HG02884 (cell line): ENCODE measurements around the gene KLRB1.
"Not testable (repeated sequence)": the region's sequence is repeated elsewhere in the genome, so short reads cannot be mapped to it uniquely, and the experiment has no call there.

Source experiments
- ATAC-seq: cut with Tn5 transposase; IDR thresholded peaks from one replicate; pipeline ENCODE4 v1.9.1; 2021; ENCODE audit warnings: mild to moderate bottlenecking, moderate library complexity; ENCODE audit not compliant: unreplicated experiment

KLRB1 gene

DNA sequence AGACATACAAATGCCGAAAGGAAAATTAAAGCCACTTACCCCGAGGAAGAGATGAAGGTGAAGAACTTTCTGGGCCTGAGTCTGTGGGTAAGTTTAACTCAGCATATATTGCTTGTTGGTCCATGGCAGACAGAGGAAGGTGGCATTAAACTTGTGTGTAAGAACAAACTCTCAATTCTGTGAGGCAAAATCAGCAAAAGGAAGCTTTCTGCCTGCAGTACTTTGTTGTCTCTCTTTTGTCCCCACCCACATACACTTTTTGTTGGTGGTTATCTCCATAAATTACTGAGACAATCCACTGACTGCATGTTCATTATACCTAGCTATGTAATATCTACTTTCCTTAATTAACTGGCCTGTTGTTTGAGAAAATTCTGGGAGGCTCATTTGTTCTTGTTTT lies at the start of gene KLRB1:
TSS of gene KLRB1 (minus strand) at position 201 of the 400 bp plus-strand sequence. CDS start at position 124, 77 bp downstream.
- no peak for ATAC-seq

DNA sequence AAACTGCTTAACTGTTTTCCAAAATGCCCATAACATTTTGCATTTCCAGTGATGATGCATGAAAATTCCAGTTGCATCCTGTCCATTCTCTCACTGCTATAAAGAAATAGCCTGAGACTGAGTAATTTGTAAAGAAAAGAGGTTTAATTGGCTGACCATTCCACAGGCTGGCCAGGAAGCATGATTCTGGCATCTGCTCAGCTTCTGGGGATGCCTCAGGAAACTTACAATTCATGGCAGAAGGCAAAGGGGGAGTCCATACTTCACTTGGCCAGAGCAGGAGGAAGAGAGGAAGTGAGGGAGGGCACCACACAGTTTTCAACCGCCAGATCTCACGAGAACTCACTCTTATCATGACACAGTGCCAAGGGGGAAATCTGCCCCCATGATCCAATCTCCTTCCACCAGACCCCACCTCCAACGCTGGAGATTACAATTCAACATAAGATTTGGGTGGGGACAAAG lies 43.6 kb upstream of the KLRB1 start:
- ATAC-seq, result no peak

DNA sequence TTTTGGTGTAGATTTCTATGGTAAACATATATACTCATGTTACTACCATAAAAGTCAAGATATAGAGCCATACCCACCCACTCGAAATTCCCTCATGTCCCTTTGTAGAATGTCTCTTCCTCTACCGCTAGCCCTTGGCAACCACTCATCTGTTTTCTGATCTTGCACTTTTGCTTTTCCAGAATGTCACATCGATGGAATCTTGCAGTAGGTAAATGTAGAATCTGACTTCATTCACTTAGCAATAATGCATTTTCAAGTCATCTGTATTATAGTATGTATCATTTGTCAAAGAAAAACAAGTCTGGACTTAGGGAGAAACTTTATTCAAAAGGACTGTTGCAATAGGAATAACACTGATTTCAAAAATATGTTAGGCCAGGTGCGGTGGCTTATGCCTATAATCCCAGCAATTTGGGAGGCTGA lies 42.4 kb upstream of the KLRB1 start:
- no peak for ATAC-seq

- ATAC-seq, result no peak
Observed at GRCh38 chr12:9649532-9649940, 41.8 kb upstream of the KLRB1 start.

DNA sequence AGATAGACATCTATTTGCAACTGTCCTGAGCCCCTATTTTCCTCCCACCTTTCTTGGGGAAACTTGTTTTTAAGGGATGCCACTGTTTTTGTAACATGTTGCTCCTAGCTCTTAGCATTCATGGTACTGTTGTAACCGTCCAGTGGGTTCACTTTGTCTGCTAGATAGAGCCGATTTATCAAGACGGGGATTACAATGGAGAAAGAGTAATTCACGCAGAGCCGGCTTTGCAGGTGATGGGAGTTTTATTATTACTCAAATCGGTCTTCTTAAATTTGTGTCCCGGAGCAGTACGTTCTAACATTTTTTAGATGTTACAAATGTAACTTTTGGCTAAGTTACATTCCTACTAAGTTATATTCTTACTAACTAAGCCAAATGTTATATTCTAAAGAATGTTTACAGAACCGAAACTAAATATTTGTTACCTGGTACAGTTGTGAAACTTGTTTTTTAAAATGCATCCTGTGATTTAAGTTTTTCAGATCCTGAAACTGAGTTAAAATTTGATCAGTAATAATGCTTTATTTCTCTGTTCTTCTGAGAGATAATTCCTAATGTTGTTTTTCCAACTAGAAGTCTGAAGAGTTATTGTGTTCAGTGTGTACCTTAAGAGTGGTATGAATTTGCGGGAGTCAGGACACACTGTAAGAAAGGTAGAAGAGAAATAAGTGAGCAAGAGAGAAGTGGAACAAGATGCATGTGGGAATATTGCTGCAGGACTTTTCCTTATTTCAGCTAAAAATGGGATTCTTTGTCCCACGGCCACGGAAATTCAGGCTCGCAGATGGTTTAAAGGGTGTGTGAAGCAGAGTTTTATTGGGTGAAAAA lies 41.2 kb upstream of the KLRB1 start:
- ATAC-seq, result no peak

DNA sequence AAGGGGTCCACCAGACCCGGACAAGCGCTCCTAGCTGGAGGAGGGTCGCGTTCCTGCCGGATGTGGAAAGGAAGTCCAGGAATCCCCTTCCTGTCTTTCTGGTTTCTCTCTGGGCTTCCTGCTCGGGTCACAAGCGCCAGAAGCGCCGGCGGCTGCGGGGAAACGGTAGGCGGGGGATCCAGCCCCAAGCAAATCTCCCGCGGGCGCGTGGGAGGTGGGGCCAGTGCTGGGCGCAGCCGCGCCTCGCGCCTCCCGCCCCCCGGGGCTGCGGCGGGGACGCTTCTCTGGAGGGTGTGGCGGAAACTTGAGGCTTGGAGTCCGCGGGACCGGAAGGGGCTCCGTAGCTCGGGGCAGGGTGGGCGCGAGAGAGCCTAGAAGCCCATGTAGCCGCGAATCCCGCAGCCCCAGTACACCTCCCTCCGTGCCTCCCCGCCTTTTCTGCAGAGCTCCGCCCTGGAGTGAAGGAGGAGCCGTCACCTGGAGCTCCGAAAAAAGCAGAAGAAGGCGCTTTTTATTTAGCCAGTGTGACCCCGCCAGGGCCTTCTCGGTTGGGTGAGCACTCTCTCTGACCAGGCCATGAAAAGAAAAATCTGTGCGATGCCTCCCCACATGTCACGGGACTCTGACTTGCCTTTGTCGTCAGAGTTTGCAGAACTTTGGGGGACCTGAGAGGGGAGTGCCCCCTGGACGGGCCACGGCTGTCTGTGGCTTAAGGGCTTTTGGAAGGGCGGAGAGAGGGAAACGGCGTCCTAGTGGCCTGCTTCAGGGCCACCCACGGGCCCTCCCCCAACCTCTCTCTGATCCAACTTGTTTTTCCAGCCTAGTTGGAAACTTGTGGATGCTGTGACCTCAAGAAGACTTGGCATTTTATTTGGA lies 40.3 kb upstream of the KLRB1 start:
- peak; percentile 52 for ATAC-seq

DNA sequence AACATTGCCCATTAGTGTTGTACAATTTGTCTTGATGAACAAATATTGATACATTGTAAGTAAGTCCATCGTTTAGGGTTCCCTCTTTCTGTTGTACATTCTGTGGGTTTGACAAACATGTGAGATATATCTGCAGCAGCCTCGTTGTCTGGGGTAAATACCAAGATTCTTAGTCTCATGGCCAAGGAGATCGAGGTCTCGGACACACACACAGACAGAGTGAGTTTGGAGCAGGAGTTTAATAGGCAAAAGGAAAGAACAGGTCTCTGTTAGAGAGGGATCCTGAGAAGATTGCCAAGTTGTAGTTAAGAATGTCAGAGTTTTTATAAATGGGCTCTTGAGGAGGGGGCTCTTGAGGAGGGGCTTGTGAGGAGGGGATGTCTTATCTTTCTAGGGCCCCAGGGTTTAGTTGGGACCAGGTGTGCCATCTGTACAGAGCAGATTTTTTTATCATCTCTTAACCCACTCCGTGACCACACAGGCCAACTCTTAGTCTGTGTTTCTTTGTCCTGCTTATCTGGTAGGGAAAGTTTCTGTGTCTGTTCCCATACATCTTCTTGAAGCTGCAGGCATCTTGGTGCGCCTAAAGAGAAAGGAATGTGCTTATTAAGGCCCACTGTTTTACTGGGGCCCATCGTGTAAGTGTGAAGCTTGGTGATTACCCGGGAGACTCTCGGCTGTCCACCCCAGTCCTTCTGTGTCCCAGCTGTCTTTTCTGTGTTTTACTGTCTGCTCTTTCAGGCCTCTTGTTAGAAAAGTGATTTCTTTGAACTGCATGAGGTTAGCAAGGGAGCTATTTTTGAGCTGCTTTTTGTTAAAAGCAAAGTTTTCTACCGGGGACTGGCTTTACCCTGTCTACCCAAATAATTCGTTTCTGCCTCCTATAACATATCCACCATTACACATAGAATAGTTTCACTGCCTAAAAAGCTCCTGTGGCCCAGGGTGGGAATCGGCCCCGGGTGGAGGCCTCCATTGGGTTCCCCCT lies 39.4 kb upstream of the KLRB1 start:
- ATAC-seq, result no peak

DNA sequence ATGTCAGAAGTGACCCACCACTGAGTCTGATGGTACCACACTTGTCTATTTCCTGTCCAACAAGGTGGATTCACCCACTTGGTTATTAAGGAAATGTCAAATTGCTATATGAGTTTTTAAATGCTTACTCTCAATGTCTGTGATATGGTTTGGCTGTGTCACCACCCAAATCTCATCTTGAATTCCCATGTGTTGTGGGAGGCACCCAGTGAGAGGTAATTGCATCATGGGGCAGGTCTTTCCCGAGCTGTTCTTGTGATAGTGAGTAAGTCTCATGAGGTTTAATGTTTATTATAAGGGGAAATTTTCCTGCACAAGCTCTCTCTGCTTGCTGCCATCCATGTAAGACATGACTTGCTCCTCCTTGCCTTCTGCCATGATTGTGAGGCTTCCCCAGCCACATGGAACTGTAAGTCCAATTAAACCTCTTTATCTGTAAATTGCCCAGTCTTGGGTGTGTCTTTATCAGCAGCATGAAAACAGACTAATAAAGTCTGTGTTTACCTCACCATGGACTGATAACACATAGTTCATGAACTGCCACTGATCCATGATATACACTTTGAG lies 37.4 kb upstream of the KLRB1 start:
- not testable (repeated sequence) for ATAC-seq

DNA sequence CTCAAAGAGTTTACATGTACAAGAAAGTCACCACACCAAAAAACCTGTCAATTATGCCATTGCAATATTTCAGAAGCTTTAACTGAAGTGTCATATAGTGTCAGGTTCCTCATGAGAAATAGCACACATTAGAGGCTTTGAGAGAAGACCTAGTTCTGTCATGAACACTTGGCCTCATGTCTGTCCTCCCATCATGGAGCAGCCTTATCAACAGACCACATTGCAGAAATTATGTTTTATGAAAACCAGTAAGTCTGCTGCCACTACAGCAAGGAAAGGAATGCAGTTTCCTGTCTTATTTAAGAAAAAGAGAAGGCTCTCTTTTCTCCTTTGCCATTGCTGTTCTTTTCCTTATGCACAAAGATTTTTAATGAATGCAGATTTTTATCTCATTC lies 35.5 kb upstream of the KLRB1 start:
- ATAC-seq, result no peak

- no peak for ATAC-seq
Observed at GRCh38 chr12:9642606-9643265, 35.0 kb upstream of the KLRB1 start.

DNA sequence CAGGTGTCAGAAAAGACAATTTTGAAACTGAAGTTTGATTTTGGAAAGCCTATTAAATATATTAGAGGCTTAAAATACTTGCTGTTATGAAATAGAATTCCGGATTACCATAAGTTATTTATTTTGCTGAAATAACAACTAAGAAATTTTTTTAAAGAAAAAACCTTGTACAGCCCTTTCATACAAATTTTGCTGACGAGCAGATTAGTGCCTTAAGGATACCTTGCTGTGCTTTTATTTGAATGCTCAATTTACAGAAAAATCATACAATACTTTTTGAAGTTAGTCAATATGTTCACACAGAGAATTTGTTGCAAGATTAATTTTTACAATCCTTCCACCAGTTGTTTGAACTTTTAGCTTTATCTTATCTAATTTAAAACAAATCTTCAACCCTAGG lies 32.3 kb upstream of the KLRB1 start:
- ATAC-seq, result no peak

GRCh38 chr12:9636851-9637206 lies 29.1 kb upstream of the KLRB1 start:
- ATAC-seq, result no peak

- ATAC-seq, result no peak
Observed at GRCh38 chr12:9636150-9636850, 28.6 kb upstream of the KLRB1 start.

- no peak for ATAC-seq
Observed at GRCh38 chr12:9634969-9635754, 27.4 kb upstream of the KLRB1 start.

DNA sequence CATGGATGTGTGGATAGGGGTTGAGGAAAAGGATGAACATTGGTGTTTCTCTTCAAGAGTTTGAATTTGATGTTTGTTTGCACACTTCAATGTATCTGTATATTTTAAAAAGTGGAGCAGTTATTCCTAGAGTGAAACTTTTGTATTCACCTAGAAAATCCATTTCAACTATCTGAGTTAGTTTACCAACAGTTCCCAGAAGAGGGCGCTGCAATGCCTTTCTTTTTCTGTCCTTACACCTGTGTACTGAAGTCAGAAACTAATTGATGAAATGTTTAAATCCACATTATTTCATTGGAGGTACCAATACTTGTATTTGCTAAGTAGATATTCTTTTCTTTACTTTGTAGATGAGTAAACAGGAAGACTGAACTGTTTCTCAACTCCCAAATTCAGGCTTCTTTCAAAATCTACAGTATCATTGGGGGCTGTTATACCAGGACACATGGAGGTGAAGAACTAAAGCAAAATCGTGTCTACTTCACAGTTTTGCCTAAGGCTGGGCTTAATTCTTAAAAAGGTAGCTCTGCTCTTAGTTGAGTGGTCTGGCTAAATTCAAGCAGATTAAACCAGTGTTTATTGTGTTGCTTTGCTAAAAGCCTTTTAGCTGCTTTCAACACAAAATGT lies 26.6 kb upstream of the KLRB1 start:
- ATAC-seq, result no peak

GRCh38 chr12:9632766-9633165 lies 25.1 kb upstream of the KLRB1 start:
- no peak for ATAC-seq

- ATAC-seq, result no peak
Observed at GRCh38 chr12:9626821-9627220, 19.1 kb upstream of the KLRB1 start.

DNA sequence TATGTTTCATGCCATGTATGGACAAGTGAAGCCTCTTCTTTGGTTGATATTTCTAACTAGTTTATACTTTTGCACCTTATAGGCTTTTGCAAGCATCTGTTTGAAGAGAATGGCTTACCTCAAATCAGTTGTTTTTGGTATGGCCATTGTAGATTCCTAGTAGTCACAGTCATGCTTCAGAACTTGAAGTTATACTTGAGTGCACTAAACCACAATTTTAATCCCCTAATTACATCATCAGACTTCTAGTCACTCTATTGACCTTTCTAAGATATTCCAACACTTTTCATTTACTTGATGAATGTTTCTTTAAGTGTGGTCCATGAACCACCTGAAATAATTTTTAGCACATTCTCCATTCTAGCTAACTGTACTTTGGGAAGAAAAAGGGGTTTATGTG lies 18.6 kb upstream of the KLRB1 start:
- ATAC-seq, result no peak
